Fibroblast of the aortic adventitia (primary cell): ENCODE data around the gene RGR. TPM values are rescaled to one million over a fixed set of nuclear protein-coding genes. Genes with fewer than 3 reads are reported as not detected.

Experiments
- DNase-seq: peaks from one replicate; pipeline ENCODE4 v3.0.0-alpha.2; 2010; ENCODE audit warnings: low read depth
- H3K4me3 ChIP-seq: 2 replicates; pipeline ENCODE4 v1.5.1; 2011; ENCODE audit warnings: low read depth, mild to moderate bottlenecking, control low read depth, low read length, moderate library complexity
- total RNA-seq: library from RNA; depleted of rRNA; stranded (reverse); fragments of >200 nt; gene quantifications from 2 replicates; pipeline ENCODE4 v1.2.3, GENCODE V29; 2012; ENCODE audit warnings: low replicate concordance
- TF ChIP-seq, protein P1 (sequence below): IDR thresholded peaks from 2 replicates; pipeline ENCODE4 v1.5.1; 2011; ENCODE audit warnings: mild to moderate bottlenecking, low read length, control low read depth, inconsistent platforms; ENCODE audit not compliant: insufficient read depth

Gene RGR
- total RNA-seq, 1 donor: not detected

- TF ChIP-seq, protein P1, sequence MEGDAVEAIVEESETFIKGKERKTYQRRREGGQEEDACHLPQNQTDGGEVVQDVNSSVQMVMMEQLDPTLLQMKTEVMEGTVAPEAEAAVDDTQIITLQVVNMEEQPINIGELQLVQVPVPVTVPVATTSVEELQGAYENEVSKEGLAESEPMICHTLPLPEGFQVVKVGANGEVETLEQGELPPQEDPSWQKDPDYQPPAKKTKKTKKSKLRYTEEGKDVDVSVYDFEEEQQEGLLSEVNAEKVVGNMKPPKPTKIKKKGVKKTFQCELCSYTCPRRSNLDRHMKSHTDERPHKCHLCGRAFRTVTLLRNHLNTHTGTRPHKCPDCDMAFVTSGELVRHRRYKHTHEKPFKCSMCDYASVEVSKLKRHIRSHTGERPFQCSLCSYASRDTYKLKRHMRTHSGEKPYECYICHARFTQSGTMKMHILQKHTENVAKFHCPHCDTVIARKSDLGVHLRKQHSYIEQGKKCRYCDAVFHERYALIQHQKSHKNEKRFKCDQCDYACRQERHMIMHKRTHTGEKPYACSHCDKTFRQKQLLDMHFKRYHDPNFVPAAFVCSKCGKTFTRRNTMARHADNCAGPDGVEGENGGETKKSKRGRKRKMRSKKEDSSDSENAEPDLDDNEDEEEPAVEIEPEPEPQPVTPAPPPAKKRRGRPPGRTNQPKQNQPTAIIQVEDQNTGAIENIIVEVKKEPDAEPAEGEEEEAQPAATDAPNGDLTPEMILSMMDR: no peak
- DNase-seq: no peak
- H3K4me3 ChIP-seq: no peak overlapping the region
These were observed 8.1 kb upstream of the RGR start for GRCh38 chr10:84236807-84237198.

DNA sequence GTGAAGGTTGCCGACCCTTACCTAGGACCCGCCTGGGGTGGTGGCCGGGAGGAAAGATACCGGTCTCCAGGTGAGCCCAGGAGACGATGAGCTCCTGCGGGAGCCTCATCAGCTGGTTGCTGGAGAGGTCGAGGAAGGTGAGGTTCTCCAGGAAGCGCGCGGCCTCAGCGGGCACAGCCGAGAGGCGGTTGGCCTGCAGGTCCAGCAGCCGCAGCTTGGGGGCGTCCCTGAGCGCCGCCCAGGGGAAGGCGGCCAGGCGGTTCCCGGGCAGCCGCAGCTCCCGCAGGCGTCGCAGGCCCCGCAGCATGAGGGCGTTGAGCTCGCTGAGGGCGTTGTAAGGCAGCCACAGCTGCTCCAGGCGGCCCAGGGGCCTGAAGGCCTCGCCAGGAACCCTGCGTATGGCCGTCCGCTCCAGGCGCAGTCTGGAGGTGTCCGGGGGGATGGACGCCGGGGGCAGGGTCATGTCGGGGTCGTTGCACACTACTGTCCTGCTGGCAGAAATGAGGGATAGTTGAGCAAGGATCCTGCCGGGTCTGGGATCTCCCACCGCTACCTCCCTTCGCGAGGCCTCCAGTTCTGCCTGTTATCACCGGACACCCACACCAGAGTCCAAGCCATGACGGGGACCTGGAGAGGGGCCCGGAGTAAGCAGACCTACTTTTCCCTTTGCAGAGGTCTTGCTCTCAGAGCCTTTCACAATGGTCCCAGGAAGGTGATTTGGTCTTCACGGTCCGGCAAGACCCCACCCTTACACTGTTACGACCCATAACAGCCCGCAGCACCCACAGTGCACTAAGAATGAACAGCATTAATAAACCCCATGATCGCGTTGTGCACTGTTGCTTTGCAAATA lies 7.4 kb upstream of the RGR start:
- H3K4me3 ChIP-seq: no peak overlapping the region
- no peak for DNase-seq
- TF ChIP-seq, protein P1: no peak

DNA sequence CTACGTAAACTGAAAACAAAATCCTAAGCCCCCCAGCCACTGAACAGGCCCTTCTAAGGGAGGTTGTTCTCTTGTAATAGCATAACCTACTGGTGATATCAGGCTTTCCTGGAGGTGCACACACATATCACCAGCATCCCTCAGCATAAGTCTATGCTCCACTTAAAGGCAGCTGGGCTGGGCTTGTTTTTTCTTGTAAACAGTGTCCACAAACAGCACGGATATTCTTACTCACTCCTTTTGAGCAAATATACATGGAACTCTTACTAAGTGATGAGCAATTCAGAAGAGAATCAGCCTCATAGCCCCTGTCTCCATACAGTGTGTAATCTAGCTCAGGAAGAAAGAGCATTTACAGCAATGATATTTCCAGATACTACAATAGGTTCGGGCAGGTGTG lies 5.9 kb upstream of the RGR start:
- H3K4me3 ChIP-seq: no peak overlapping the region
- TF ChIP-seq, protein P1: no peak
- no peak for DNase-seq

GRCh38 chr10:84241185-84241790 lies 3.6 kb upstream of the RGR start, which contains the start of gene LRIT1:
TSS of gene LRIT1 (minus strand) at chr10:84241546. CDS start at chr10:84241439, 107 bp downstream.
- TF ChIP-seq, protein P1: no peak
- no peak within 1 kb of the TSS for H3K4me3 ChIP-seq
- no peak for DNase-seq

DNA sequence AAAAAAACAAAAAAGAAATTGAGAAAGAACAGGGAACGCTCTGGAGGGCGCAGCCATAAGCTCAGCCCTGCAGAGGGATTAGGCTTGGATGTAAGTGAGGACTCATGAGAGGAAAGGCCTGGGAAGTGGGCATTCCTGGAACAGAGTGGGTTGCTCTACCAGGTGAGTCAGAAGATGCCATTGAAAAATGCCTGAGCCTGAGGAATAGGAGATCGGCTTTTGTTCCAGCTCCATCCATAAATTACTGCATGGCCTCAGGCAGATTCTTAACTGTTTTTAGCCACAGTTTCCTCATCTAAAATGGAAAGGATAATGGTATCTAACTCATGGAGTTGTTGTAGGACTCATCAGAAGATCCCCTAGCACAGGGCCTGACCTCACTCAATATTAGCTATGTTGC lies 1.1 kb upstream of the RGR start:
- no peak overlapping the region for H3K4me3 ChIP-seq
- DNase-seq: no peak
- TF ChIP-seq, protein P1: no peak

DNA sequence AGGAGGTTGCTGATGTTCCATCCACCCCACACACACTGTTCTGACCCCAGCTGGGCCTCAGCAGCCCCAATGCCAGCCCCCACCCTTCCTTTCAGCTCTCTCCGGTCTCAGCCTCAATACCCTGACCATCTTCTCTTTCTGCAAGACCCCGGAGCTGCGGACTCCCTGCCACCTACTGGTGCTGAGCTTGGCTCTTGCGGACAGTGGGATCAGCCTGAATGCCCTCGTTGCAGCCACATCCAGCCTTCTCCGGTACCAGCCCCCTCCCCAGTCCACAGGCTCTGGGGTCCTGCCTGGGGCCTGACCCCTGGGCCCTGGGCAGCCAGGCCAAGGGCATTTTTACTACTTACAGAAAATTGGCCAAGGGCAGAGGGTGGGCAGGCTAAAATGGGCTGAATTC lies 2.6 kb downstream of the RGR start:
- H3K4me3 ChIP-seq: no peak overlapping the region
- TF ChIP-seq, protein P1: no peak
- no peak for DNase-seq

- DNase-seq: no peak
- TF ChIP-seq, protein P1: no peak
- no peak overlapping the region for H3K4me3 ChIP-seq
These were observed 3.9 kb downstream of the RGR start for GRCh38 chr10:84248794-84249193.
